CD14-positive monocyte (primary cell): ENCODE data around the gene SEMA3F. TPM values are rescaled to one million over a fixed set of nuclear protein-coding genes. Genes with fewer than 3 reads are reported as not detected.

ENCODE experiments used
- DNase-seq, 3 donors: peaks; one replicate each; pipeline ENCODE4 v3.0.0-alpha.2; 2011 to 2022
- H2AFZ ChIP-seq: 2 replicates; pipeline ENCODE4 v1.6.0; 2012; ENCODE audit warnings: mild to moderate bottlenecking, low read depth, low read length, inconsistent platforms; ENCODE audit not compliant: insufficient read depth, poor library complexity, severe bottlenecking
- H3K27ac ChIP-seq, 2 donors: 1 replicate in 1 of 2; 2 replicates in 1 of 2; pipeline ENCODE4 v1.5.1; 2012 to 2013; ENCODE audit warnings: low read length in 2 of 2, control low read depth in 1 of 2, inconsistent platforms in 1 of 2, low read depth in 1 of 2, mild to moderate bottlenecking in 1 of 2
- H3K27me3 ChIP-seq, 2 donors: one replicate each; pipeline versions ENCODE4 v1.6.0 to v1.6.1; 2011 to 2013; ENCODE audit warnings: low read length in 2 of 2; ENCODE audit not compliant: control insufficient read depth in 2 of 2, insufficient read depth in 2 of 2
- H3K36me3 ChIP-seq, 2 donors: replicated peaks in 1 of 2; 1 replicate in 1 of 2; 2 replicates in 1 of 2; pipeline versions ENCODE4 v1.5.1 to v1.6.1; 2012 to 2013; ENCODE audit warnings: low read length in 2 of 2, control low read depth in 1 of 2, inconsistent platforms in 1 of 2, mild to moderate bottlenecking in 1 of 2; ENCODE audit not compliant: insufficient read depth in 2 of 2, control insufficient read depth in 1 of 2
- H3K4me1 ChIP-seq, 2 donors: 1 replicate in 1 of 2; 2 replicates in 1 of 2; pipeline versions ENCODE4 v1.5.1 to v1.6.1; 2012 to 2013; ENCODE audit warnings: low read length in 2 of 2, control low read depth in 1 of 2, inconsistent platforms in 1 of 2, mild to moderate bottlenecking in 1 of 2, moderate library complexity in 1 of 2; ENCODE audit not compliant: insufficient read depth in 2 of 2, control insufficient read depth in 1 of 2
- H3K4me2 ChIP-seq: replicated peaks from 2 replicates; pipeline ENCODE3; 2012; ENCODE audit warnings: low read length, moderate library complexity, mild to moderate bottlenecking; ENCODE audit not compliant: poor library complexity, severe bottlenecking; ENCODE audit errors: extremely low read depth
- H3K4me3 ChIP-seq, 3 experiments: fragments of 200-600 bp in 1 of 3; sonication (generic) in 1 of 3; replicated peaks in 1 of 3; 1 replicate in 2 of 3; 2 replicates in 1 of 3; pipeline ENCODE4 v1.5.1; 2011 to 2013; ENCODE audit warnings: low read length in 3 of 3, mild to moderate bottlenecking in 3 of 3, control low read depth in 2 of 3, low read depth in 2 of 3, inconsistent platforms in 1 of 3, moderate library complexity in 1 of 3
- H3K79me2 ChIP-seq: 2 replicates; pipeline ENCODE4 v1.6.0; 2012; ENCODE audit warnings: mild to moderate bottlenecking, control low read depth, inconsistent platforms, low read length, moderate library complexity; ENCODE audit not compliant: insufficient read depth
- H3K9ac ChIP-seq: 2 replicates; pipeline ENCODE4 v1.6.0; 2017; ENCODE audit warnings: low read length, mild to moderate bottlenecking; ENCODE audit not compliant: insufficient read depth, poor library complexity, severe bottlenecking
- H3K9me3 ChIP-seq, 2 donors: replicated peaks in 1 of 2; 1 replicate in 1 of 2; 2 replicates in 1 of 2; pipeline versions ENCODE4 v1.5.1 to v1.6.1; 2012 to 2013; ENCODE audit warnings: low read length in 2 of 2, control low read depth in 1 of 2; ENCODE audit not compliant: control insufficient read depth in 1 of 2, insufficient read depth in 1 of 2
- H4K20me1 ChIP-seq: 2 replicates; pipeline ENCODE4 v1.6.0; 2012; ENCODE audit warnings: mild to moderate bottlenecking, low read length, control low read depth, moderate library complexity; ENCODE audit not compliant: insufficient read depth
- H3K27ac Mint-ChIP-seq, 7 donors: one replicate each; pipeline ENCODE4 v1.8.0; 2020; ENCODE audit warnings: mild to moderate bottlenecking in 7 of 7, mixed read lengths in 7 of 7, moderate library complexity in 6 of 7, inconsistent platforms in 2 of 7
- H3K27me3 Mint-ChIP-seq, 3 donors: one replicate each; pipeline ENCODE4 v1.8.0; 2021 to 2022; ENCODE audit warnings: low read depth in 3 of 3, mild to moderate bottlenecking in 3 of 3, mixed read lengths in 3 of 3, moderate library complexity in 3 of 3, inconsistent platforms in 1 of 3
- H3K36me3 Mint-ChIP-seq, 2 donors: one replicate each; pipeline ENCODE4 v1.8.0; 2020; ENCODE audit warnings: mixed read lengths in 2 of 2, inconsistent platforms in 1 of 2, mild to moderate bottlenecking in 1 of 2
- H3K4me1 Mint-ChIP-seq: one replicate; pipeline ENCODE4 v1.8.0; 2020; ENCODE audit warnings: mild to moderate bottlenecking, mixed read lengths
- H3K4me3 Mint-ChIP-seq, 2 donors: one replicate each; pipeline ENCODE4 v1.8.0; 2020; ENCODE audit warnings: mild to moderate bottlenecking in 2 of 2, mixed read lengths in 2 of 2, moderate library complexity in 1 of 2
- H3K9me3 Mint-ChIP-seq, 7 donors: one replicate each; pipeline ENCODE4 v1.8.0; 2020 to 2022; ENCODE audit warnings: mixed read lengths in 7 of 7, mild to moderate bottlenecking in 6 of 7, moderate library complexity in 6 of 7, inconsistent platforms in 2 of 7
- CTCF ChIP-seq: fragments of 200-600 bp; IDR thresholded peaks from one replicate; pipeline ENCODE4 v1.8.0; 2022; ENCODE audit warnings: antibody characterized with exemption, mild to moderate bottlenecking
- WGBS: methylation state at CpG from one replicate; pipeline ENCODE4 v1.1.5; 2013; ENCODE audit warnings: missing lambda C conversion rate; ENCODE audit not compliant: insufficient coverage; 5-methylcytosine and 5-hydroxymethylcytosine counted together
- intact Hi-C, 2 donors: fragments of 100-400 bp; cut with micrococcal nuclease; formaldehyde crosslinking; loops; one replicate each; pipeline versions ENCODE4 v1.15.0 to v1.15.1; 2023
- polyA plus RNA-seq, 3 donors: library from polyadenylated mRNA; depleted of rRNA in 1 of 3; unstranded in 2 of 3; stranded (reverse) in 1 of 3; fragments of 300-500 nt in 2 of 3; fragments of >200 nt in 1 of 3; fragmentation: Illumina TruSeq in 2 of 3; gene quantifications; 1 replicate in 2 of 3; 2 replicates in 1 of 3; pipeline ENCODE4 v1.2.3, GENCODE V29; 2012 to 2021

Gene SEMA3F
- polyA plus RNA-seq, 3 donors: 0.01 TPM; not detected in 2

GRCh38 chr3:50120364-50121071 is 34.6 kb upstream of the SEMA3F start:
- Histone ChIP-seq H3K4me2 (no peak overlapping the region), H3K36me3 (peaks cover 53 to 68% of the 10 kb centered on the region in 2 donors), H3K27ac (peak overlapping the region in 1 of 2 donors; percentile 31), H3K9me3 (no peaks in the 10 kb centered on the region), H3K4me3 (no peak overlapping the region), H3K27me3 (no peaks in the 10 kb centered on the region), H3K9ac (no peak overlapping the region), H3K79me2 (peaks cover 5% of the 10 kb centered on the region), H4K20me1 (peaks cover 81% of the 10 kb centered on the region), H2AFZ (no peak overlapping the region), H3K4me1 (no peaks in the 10 kb centered on the region)
- no peaks in the 10 kb centered on the region for H3K9me3 Mint-ChIP-seq
- H3K4me1 Mint-ChIP-seq: no peaks in the 10 kb centered on the region
- no peak for DNase-seq
- no peak overlapping the region for H3K4me3 Mint-ChIP-seq
- H3K36me3 Mint-ChIP-seq: peaks cover 44 to 60% of the 10 kb centered on the region in 2 donors
- TF ChIP-seq CTCF: no peak
- intact Hi-C loops: loop anchor here (1.0 to 5.0 kb wide), 5 partner anchors 68 to 152 kb away; no protein-coding TSS in a partner anchor
- WGBS: 97% methylated on average over 8 of the region's 10 CpGs
- H3K27me3 Mint-ChIP-seq: peaks cover 0 to 4% (median 3%) of the 10 kb centered on the region in 3 donors
- peak overlapping the region in 1 of 7 donors; percentile 11 for H3K27ac Mint-ChIP-seq

GRCh38 chr3:50121072-50122032 is 33.8 kb upstream of the SEMA3F start:
- no peak overlapping the region for H3K4me2 ChIP-seq
- peak overlapping the region in 1 of 7 donors; percentile 45 for H3K27ac Mint-ChIP-seq
- peak; percentile 56 to 68 (median 61) for DNase-seq
- peaks cover 36 to 51% of the 10 kb centered on the region in 2 donors for H3K36me3 Mint-ChIP-seq
- H3K9me3 ChIP-seq: no peaks in the 10 kb centered on the region
- H3K36me3 ChIP-seq: peaks cover 45 to 60% of the 10 kb centered on the region in 2 donors
- H3K9me3 Mint-ChIP-seq: no peaks in the 10 kb centered on the region
- intact Hi-C loops: loop anchor here (1.0 to 5.0 kb wide), 5 partner anchors 67 to 151 kb away; no protein-coding TSS in a partner anchor
- H3K27me3 ChIP-seq: no peaks in the 10 kb centered on the region
- H3K27ac ChIP-seq: peak overlapping the region in 1 of 2 donors; percentile 6
- peaks cover 0 to 4% (median 3%) of the 10 kb centered on the region in 3 donors for H3K27me3 Mint-ChIP-seq
- H3K4me3 Mint-ChIP-seq: no peak overlapping the region
- H2AFZ ChIP-seq: no peak overlapping the region
- peaks cover 72% of the 10 kb centered on the region for H4K20me1 ChIP-seq
- no peak overlapping the region for H3K9ac ChIP-seq
- H3K4me1 Mint-ChIP-seq: no peaks in the 10 kb centered on the region
- H3K79me2 ChIP-seq: peaks cover 5% of the 10 kb centered on the region
- H3K4me3 ChIP-seq: no peak overlapping the region
- WGBS: 56% methylated on average over 13 of the region's 13 CpGs
- TF ChIP-seq CTCF: peak; percentile 88
- H3K4me1 ChIP-seq: no peaks in the 10 kb centered on the region
